HG03378 (cell line): Measurements from ENCODE around the gene KRTAP4-16.
"Not testable (repeated sequence)": the region's sequence is repeated elsewhere in the genome, so short reads cannot be mapped to it uniquely, and the experiment has no call there.

ENCODE experiments used
- ATAC-seq: cut with Tn5 transposase; IDR thresholded peaks from one replicate; pipeline ENCODE4 v1.9.1; 2021; ENCODE audit warnings: mild to moderate bottlenecking, moderate library complexity; ENCODE audit not compliant: unreplicated experiment

Gene KRTAP4-16

DNA sequence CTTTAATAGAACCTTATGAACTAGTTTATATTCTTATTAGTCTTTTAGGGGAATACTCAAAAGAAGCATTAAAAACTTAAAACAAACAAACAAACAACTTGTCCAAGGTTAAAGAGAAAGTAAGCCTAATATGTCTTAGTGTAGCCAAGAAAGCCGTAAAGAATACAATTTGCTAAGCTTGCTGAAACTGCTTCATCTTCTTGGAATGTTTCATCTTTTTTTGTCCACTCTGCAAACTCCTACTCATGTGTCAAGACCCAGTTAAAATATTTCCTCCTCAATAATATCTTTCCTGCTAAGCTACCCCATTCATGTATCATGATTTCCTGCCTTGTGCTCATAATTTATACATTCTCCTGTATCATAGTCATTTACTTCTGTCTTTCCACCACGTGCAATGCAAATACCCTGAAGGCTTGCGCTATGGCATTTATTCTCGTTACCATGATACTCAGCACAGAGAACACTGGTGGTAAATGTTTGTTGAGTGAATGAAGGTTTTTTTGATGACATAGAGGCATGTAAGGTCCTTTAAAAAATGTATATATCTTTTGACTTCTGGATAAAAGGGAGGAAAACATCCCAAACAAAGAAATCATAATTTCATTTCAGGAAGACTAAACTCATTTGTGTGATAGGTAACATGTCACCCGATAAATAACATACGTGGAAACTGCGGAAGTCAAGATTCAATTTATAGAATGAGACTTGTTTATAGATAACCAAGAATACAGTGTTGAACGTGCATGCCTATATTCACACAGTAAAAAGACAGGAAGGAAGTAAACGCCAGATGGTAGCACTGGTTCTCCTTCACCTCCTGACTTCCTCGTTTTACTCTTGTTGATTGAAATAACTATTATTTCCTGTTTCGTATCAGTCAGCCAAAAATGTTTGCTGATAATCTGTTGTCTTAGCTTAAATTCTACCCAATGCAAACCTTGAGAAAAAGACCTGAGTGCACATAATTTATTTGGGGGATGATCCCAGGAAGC lies 18.0 kb upstream of the KRTAP4-16 start:
- ATAC-seq, result not testable (repeated sequence)

DNA sequence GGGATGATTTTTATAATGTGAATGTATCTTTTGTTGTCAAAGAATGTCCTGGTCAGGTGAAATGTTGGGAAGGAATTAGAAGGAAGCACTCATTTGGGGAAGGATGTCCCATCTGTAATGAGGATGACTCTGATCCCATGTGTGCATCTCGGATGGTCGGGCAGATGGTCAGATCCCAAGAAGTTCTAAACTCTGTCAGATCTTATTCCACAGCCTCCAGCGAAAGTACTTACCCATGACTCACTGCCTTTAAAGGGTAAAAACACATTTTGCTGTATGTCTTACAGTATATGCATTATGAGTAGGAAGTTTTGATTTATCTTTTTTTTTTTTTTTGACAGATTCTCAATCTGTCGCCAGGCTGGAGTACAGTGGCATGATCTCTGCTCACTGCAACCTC lies 16.7 kb upstream of the KRTAP4-16 start:
- no peak for ATAC-seq

DNA sequence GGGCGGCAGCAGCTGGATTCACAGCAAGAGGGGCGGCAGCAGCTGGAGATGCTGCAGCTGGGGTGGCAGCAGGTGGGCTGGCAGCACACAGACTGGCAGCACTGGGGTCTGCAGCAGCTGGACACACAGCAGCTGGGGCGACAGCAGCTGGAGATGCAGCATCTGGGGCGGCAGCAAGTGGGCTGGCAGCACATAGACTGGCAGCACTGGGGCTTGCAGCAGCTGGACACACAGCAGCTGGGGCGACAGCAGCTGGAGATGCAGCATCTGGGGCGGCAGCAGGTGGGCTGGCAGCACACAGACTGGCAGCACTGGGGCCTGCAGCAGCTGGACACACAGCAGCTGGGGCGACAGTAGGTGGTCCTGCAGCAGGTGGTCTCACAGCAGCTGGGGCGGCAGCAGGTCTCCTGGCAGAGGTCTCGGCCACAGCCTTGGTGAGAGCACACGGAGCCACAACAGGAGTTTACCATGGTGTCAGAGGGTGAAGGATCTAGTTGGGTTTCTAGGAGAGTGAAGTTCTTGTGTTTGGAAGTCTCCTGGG lies 15.9 kb upstream of the KRTAP4-16 start, which contains the start of gene KRTAP4-11:
Gene KRTAP4-11, minus strand, starts transcription at position 528 of the 541 bp plus-strand sequence. Its CDS starts 58 bp downstream, at position 470.
- not testable (repeated sequence) for ATAC-seq

DNA sequence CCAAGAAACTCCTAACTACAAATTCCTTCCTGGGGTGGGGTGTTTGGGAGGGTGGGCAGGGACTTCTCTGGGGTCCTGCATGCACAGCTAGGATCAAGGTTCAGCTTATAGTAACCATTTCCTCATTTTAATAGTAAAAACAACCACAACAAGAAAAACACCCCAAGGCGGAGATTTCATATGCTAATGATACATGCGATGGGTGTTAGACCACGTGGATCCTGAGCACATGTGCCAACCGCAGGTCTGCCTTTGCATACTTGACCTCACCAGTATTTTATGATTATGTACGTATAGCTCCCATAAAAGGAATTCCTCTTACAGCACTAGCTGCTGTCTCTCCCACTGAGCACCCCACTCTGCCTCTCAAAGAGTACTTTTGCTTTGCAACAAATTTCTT lies 14.3 kb upstream of the KRTAP4-16 start:
- no peak for ATAC-seq

DNA sequence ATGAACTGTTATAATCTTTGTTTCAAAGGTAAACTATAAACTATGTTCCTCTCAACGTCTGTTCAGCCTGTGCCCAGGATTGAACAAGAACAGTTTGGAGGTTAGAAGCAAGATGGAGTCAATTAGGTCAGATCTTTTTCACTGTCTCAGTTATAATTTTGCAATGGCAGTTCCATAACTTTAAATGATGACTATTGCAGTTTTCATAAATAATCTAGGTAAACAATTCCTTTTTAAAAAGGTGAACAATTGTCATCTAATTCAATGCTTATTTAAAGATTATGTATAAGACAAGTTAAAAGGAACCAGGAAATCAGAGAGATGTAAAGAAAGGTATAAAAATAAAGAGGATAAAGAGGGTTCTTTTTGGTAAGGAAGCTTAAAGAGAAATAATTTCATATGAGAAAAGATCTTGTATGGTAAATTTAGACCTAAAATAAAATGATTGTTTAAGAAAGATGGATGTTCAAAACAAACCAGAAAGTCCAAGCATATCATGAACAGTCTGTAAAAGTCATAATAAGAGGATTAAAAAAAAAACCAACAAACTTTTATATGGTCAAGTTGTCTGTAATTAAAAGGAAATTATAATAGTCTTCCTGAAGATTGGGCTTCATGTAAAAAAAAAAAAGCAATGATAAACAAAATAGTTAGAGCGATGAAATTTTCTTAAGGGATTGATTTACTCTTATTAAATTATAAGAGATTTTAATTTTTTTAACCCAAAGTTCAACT lies 9.3 kb upstream of the KRTAP4-16 start:
- ATAC-seq, result no peak

DNA sequence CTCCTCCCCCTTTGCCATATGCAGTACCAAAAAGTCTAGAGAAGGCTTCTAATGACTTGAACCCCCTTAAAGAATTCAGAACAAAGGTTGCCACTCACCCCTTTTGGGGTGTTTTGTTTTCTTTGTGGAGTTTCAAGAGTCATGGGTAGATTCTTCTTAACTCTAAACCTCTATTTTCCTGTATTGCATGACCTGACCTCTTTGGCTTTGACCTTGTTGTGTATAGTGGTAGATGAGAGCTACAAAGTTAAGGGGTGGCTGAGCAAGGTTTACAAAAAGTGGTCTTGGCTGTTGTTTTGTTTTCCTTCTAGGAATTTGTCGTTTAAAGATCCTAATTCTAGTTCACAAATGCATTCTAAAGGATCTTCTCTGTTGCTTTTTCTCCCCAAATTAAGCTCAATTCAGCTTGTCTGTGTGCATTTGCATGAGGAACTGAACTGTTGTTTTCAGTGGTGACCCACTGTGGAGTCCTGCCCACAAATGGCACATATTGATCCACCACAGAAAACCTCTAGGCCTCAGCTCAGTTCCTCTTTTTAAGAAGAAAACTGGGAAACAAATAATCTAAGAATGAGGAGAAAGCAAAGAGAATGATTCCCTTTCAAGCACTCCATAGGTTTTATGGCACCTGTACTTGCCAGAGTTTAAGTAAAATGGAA lies 6.8 kb upstream of the KRTAP4-16 start:
- not testable (repeated sequence) for ATAC-seq

DNA sequence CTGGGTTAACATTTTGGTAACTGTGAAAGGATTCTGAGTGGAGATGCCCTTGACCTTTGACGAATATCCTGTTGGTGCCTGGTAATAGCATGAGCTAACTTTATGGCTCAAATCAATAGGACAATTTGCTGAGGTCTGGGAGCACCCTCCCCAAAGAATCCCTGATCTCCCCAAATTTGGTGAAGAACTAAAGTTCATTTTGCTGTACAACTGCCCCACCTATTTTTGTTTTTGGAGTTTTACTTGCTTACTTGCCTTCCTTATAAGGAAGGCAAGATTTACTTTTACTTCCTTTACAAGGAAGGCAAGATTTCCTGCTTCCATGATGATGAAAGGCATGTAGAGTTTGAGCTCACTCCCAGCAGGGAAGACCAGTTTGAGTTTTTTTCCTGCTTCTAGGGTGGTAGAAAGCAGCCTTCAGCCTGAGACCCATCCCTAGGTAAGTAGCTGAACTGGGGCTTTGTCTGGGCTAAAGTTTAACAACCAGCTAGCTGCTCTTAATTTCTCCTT lies 6.0 kb upstream of the KRTAP4-16 start:
- ATAC-seq, result no peak

DNA sequence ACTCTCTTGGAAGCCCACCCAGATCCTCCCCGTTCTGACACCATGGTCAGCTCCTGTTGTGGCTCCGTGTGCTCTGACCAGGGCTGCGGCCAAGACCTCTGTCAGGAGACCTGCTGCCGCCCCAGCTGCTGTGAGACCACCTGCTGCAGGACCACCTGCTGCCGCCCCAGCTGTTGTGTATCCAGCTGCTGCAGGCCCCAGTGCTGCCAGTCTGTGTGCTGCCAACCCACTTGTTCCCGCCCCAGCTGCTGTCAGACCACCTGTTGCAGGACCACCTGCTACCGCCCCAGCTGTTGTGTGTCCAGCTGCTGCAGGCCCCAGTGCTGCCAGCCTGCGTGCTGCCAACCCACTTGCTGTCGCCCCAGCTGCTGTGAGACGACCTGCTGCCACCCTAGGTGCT lies 3.3 kb upstream of the KRTAP4-16 start, which contains the start of gene KRTAP4-9:
Gene KRTAP4-9, plus strand, starts transcription at position 43 of the 400 bp plus-strand sequence. Its CDS starts 0 bp downstream, at position 43.
- not testable (repeated sequence) for ATAC-seq

DNA sequence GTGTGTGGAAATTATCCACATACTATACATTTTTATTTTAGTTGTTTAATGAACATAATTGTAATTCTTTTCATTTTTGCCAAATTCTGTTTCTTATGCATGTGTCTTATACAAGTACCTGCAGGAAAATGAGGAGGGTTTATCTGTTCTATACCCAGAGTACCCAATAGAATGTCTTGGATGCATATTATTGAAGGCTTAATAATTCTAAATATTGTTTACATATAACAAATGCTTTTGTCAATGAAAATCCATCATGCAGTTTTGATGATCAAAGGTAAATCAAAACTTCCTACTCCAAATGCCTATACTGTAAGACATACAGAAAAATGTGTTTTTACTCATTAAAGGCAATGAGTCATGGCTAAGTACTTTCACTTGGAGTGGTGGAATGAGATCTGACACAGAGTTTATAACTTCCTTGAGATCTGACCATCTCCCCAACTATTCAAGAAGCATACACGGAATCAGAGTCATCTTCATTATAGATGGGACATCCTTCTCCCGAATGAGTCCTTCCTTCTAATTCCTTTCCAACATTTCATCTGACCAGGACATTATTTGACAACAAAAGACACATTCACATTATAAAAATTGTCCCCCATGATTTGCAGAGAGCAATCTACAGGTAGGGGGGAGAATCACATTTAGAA lies 2.5 kb upstream of the KRTAP4-16 start:
- ATAC-seq, result not testable (repeated sequence)

DNA sequence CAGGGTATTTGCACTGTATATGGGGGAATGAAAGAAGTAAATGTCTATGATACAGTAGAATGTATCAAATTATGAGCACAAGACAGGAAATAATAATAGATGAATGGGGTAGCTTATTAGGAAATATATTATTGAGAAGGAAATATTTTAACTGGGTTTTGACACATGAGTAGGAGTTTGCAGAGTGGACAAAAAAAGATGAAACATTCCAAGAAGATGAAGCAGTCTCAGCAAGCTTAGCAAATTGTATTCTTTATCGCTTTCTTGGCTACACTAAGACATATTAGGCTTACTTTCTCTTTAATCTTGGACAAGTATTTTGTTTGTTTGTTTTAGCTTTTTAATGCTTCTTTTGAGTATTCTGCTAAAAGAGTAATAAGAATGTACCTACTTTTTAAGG lies 1.9 kb upstream of the KRTAP4-16 start:
- ATAC-seq, result no peak

DNA sequence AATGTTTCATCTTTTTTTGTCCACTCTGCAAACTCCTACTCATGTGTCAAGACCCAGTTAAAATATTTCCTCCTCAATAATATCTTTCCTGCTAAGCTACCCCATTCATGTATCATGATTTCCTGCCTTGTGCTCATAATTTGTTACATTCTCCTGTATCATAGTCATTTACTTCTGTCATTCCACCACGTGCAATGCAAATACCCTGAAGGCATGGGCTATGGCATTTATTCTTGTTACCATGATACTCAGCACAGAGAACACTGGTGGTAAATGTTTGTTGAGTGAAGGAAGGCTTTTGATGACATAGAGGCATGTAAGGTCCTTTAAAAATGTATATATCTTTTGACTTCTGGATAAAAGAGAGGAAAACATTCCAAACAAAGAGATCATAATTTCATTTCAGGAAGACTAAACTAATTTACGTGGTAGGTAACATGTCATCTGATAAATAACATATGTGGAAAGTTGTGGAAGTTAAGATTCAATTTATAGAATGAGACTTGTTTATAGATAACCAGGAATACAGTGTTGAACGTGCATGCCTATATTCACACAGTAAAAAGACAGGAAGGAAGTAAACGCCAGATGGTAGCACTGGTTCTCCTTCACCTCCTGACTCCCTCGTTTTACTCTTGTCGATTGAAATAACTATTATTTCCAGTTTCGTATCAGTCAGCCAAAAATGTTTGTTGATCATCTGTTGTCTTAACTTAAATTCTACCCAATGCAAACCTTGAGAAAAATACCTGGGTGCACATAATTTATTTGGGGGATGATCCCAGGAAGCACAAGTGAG lies 2.1 kb downstream of the KRTAP4-16 start:
- not testable (repeated sequence) for ATAC-seq

DNA sequence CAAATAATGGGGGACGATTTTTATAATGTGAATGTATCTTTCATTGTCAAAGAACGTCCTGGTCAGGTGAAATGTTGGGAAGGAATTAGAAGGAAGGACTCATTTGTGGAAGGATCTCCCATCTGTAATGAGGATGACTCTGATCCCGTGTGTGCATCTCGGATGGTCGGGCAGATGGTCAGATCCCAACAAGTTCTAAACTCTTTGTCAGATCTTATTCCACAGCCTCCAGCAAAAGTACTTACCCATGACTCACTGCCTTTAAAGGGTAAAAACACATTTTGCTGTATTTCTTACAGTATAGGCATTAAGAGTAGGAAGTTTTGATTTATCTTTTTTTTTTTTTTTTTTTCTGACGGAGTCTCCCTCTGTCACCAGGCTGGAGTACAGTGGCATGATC lies 3.5 kb downstream of the KRTAP4-16 start:
- no peak for ATAC-seq

DNA sequence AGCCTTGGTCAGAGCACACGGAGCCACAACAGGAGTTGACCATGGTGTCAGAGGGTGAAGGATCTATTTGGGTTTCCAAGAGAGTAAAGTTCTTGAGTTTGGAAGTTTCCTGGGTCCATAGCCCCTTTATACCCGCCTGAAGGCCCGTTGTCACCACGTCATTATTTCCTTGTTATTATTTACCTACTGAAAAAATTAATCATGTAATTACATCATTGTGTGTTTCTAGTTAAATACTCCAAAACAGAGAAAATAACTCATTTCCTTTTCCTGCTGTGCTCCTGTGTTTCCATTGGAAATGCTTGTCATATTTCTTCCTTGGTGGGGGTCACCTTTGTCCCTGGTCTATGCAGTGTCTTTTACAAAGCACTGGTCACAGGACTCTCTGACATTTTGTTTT lies 4.0 kb downstream of the KRTAP4-16 start, which contains the start of gene KRTAP4-8:
Gene KRTAP4-8, minus strand, starts transcription at position 101 of the 400 bp plus-strand sequence. Its CDS starts 58 bp downstream, at position 43.
- no peak for ATAC-seq

DNA sequence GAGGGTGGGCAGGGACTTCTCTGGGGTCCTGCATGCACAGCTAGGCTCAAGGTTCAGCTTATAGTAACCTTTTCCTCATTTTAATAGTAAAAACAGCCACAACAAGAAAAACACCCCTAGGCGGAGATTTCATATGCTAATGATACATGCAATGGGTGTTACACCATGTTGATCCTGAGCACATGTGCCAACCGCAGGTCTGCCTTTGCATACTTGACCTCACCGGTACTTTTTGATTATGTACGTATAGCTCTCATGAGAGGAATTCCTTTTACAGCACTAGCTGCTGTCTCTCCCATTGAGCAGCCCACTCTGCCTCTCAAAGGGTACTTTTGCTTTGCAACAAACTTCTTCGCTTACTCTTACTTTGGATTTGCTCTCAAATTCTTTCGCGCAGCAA lies 6.0 kb downstream of the KRTAP4-16 start:
- ATAC-seq, result no peak

DNA sequence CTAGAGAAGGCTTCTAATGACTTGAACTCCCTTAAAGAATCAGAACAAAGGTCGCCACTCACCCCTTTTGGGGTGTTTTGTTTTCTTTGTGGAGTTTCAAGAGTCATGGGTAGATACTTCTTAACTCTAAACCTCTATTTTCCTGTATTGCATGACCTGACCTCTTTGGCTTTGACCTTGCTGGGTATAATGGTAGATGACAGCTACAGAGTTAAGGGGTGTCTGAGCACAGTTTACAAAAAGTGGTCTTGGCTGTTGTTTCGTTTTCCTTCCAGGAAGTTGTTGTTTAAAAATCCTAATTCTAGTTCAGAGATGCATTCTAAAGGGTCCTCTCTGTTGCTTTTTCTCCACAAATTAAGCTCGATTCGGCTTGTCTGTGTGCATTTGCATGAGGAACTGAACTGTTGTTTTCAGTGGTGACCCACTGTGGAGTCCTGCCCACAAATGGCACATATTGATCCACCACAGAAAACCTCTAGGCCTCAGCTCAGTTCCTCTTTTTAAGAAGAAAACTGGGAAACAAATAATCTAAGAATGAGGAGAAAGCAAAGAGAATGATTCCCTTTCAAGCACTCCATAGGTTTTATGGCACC lies 13.2 kb downstream of the KRTAP4-16 start:
- ATAC-seq, result not testable (repeated sequence)

DNA sequence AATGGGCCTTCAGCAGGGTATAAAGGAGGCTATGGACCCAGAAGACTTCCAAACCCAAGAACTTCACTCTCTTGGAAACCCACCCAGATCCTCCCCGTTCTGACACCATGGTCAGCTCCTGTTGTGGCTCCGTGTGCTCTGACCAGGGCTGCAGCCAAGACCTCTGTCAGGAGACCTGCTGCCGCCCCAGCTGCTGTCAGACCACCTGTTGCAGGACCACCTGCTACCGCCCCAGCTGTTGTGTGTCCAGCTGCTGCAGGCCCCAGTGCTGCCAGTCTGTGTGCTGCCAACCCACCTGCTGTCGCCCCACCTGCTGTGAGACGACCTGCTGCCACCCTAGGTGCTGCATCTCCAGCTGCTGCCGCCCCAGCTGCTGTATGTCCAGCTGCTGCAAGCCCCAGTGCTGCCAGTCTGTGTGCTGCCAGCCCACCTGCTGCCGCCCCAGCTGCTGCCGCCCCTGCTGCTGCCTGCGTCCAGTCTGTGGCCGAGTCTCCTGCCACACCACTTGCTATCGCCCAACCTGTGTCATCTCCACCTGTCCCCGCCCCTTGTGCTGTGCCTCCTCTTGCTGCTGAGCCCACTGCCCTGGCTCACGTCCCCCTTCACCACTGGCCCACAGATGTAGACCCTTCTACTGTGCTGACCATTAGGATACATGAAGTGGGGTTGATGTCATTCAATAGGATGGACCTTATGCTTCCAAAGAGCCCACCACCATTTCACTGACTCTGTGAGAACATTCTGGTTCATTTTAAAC lies 17.7 kb downstream of the KRTAP4-16 start, which contains the start of gene KRTAP4-7:
Gene KRTAP4-7, plus strand, starts transcription at position 51 of the 757 bp plus-strand sequence. Its CDS starts 57 bp downstream, at position 108.
- ATAC-seq, result not testable (repeated sequence)

DNA sequence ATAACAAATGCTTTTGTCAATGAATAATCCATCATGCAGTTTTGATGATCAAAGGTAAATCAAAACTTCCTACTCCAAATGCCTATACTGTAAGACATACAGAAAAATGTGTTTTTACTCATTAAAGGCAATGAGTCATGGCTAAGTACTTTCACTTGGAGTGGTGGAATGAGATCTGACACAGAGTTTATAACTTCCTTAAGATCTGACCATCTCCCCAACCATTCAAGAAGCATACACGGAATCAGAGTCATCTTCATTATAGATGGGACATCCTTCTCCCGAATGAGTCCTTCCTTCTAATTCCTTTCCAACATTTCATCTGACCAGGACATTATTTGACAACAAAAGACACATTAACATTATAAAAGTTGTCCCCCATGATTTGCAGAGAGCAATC lies 18.6 kb downstream of the KRTAP4-16 start:
- ATAC-seq, result not testable (repeated sequence)

DNA sequence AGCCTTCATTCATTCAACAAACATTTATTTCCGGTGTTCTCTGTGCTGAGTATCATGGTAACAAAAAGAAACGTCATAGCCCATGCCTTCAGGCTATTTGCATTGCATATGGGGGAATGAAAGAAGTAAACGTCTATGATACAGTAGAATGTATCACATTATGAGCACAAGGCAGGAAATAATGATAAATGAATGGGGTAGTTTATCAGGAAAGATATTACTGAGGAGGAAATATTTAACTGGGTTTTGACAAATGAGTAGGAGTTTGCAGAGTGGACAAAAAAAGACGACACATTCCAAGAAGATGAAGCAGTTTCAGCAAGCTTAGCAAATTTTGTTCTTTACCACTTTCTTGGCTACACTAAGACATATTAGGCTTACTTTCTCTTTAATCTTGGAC lies 19.4 kb downstream of the KRTAP4-16 start:
- ATAC-seq, result no peak
